Measurements from ENCODE around the gene OR9I1.

The OR9I1 gene, protein sequence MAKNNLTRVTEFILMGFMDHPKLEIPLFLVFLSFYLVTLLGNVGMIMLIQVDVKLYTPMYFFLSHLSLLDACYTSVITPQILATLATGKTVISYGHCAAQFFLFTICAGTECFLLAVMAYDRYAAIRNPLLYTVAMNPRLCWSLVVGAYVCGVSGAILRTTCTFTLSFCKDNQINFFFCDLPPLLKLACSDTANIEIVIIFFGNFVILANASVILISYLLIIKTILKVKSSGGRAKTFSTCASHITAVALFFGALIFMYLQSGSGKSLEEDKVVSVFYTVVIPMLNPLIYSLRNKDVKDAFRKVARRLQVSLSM

DNA sequence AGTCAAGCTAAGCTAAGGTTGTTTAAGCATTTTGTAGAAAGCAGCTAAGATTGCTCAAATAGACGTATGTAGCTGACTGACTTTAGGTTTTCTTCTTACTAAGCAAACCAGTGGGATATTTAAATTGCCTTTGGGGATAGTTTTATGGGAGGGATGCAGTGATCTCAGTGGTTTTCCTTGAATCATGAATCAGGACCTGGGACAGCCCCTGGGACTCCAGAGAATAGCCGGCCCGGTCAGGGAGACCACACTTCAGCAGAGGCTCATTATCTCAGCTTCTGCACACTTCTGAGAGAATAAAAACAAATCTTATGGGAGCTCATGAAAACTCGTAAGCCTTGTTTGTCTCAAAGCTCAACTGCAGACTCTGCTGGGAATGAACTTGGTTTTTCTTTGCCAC, at the start of gene OR9I1:
OR9I1 (minus strand) TSS at position 62 of the 400 bp plus-strand sequence. CDS start 6,086 bp downstream, outside the sequence.
- no peak for DNase-seq

DNA sequence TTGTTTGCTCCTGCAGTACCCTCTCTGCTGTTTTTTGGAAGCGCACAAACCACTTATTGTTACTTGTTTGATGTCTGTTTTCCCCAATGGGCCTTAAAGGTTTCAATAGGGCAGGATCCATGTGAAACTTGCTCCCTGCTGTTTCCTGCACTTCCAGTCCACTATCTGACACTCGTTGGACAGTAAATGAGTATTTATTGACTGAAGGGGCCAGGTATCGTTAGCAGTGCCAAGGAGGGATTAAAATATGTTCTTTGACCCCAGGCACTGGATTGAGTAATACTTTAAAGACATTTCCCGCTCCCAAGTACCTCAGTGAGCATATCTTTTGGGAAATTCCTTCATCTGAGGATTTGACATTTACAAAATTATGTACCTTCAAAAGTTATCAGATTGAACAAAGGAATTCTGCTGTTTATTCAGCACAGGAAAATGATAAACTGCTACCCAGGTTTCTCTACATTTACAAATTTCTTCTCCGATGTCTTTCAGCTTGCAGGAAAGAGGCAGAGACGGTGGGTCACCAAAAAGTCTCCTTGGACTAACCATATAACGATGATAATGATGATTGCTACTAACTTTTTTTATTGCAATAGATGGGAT, 40.3 kb upstream of the OR9I1 start:
- no peak for DNase-seq

DNA sequence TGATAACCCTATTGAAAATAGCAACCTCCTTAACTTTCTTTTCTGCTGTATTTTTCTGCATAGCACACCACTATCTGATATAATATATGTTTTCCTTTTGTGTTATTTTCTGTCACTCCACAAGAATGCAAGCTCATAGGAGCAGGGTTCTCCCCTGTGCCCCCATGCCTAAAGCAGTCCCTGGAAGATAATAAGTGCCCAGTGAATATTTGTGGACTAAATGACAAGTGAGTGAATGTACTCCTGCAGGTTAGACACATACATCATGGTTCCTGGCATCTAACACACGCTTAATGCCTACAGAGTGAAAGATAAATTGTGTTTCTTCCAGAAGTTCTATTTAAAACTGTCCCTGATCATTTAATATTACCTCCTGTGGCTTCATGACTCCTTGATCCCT, 39.7 kb upstream of the OR9I1 start:
- no peak for DNase-seq

DNA sequence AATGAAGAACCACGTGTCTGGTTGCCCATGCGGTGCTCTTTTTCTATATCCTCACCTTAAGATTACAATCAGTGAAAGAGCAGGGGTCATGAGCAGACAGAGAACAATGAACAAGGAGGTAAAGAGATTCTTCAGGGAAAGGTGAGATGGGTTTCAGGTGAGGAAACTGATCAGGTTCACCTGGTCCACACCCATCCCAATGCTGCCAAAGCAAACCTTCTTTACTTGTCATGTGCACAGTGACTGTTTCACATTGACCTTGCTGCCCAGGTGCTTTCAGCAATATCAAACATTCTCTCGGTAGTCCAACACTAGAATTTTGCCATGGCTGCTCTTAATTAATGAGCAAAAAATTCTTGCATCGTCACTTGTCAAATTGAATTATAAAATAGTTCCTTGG, 39.1 kb upstream of the OR9I1 start:
- DNase-seq: no peak

DNA sequence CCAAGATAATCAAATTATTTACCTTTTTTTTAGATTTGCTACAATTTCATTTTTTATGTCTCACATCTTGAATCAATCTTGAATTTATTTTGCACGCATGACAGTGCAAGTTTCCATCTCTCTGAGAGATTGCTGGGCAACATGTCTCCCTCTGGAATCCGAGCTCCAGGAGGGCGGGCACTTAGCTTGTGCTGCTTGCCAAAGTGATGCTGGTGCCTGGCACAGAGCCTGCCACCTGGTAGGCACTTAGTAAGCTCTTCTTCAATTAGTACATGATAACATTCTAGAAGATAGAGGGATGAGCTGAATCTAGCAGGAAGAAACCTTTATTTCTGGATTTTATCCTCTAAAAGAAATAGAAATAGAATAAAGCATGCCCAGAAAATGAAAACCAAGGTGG, 27.5 kb upstream of the OR9I1 start:
- no peak for DNase-seq

DNA sequence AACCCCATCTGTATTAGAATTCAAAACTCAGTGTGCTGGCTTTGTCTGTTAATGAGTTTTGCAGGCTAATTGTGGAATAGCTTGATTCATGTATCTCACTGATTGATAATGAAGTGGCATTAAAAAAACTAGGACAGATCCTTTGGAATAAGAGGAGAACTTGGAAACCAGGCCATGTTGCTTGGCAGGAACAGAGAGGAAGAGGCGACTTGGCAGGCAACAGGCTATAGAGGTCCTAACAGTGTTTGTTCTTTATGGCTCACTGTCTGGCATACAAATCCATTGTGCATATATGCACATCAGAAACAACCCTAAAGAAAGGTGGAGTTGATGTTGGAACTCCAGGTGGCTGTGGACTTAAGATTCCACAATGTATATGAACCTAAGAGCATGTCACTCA, 17.4 kb upstream of the OR9I1 start:
- no peak for DNase-seq

DNA sequence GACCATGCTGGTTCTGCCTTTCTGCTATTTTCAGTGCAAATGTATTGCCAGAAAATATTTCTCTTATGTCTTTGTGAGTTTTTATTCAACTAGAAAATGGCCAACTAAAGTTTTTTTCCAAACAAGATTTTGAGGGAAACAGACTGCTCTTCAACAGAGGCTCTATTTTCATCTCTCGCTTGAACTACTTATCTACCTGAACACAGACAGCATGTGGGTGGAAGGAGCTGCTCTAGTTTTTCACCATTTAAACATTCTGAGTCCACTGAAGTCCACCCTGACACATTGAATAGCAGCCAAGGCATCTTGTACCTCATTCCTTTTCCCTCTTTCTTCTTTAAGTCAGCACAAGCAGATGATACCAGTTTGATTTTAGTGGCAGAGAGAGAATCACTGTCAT, 9.8 kb upstream of the OR9I1 start:
- DNase-seq: no peak

DNA sequence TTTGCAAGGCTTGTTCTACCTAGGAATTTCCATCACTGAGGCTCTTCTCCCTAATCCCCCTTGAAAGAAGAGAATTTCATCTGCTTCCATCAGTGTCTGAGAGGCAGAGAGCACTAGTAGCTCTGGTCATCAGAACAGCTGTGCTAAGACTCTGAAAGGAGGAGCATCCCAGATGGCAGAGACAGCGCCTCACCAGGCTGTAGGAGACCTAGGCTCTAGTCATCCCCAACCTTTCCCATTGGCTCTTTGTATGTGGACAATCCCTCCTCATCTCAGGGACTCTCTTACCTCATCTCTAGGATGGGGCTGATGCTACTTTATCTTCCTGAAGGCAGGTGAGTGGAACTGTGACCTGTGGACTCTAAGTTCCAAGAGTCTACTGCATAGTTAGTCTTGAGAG, 8.8 kb upstream of the OR9I1 start:
- DNase-seq: no peak

DNA sequence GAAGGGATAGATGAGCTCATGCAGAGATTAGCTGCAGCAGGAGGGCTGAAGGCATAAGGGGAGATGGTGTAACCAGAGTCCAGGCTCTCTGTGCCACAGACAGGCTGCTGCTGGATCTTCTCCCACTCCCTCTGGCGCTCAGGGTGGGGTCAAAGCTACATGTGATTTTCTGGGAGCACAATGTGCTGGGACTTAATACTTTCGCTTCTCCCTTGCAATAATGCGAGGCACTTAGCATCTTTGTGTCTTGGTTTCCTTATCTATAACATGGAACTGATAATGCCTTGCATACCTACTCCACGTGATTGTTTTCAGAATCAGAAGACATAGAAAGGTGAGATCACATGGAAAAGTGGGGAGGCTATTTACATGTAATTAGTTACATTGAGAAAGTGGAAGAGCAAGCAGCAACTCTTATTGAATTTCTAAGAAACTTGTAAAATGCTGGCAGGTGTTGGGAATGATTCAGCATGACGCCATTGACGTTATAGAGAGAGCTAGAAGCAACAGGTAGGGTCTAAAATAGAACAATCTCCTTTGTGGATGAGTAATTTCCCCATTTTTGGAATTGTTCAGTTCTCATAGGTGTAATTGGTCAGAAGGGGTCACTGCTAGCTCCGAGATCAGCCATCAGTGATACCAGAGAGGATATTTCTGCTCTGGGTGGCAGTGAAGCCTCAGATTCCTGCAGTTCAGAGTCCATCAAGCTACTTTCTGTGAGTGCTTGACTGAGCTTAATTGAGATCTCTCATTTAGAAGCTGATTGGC, 8.2 kb upstream of the OR9I1 start:
- DNase-seq: no peak

DNA sequence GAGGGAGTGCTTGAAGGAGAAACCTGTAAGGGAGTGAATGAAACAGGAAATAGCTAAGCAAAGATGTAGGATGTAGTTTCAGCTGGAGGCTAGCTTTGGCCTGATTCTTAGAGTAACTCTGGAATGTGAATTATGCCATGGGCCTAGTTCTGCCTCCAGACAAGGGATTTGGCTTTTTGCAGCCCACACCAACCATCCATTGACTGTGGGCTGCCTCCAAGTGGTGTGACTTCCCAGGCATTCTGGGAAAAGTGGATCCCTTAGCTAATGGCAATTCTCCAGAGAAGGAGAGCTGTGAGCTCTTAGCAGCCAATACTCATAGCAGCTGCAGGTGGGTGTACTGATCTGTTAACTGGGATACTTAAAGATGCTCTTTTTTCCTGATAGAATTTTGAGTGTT, 2.0 kb upstream of the OR9I1 start:
- DNase-seq: no peak

DNA sequence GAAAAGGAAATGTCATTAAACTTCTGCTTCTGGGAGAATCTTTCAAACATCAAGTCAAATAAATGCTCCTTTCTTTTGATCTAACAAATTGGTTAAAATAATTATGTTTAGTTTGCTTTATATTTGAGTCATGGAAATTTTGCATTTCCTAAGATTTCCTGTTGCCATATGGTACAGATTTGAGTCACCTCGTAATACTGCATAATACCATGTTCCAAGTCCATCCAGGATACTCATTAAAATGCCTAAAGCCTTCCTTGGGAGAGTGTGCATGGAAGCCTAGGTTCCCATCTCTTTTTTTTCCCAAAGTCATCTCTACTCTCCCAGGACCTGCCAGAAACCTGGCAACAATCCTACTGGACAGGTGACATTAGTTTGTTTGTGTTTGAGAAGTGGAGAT, 4.2 kb downstream of the OR9I1 start:
- DNase-seq: no peak

DNA sequence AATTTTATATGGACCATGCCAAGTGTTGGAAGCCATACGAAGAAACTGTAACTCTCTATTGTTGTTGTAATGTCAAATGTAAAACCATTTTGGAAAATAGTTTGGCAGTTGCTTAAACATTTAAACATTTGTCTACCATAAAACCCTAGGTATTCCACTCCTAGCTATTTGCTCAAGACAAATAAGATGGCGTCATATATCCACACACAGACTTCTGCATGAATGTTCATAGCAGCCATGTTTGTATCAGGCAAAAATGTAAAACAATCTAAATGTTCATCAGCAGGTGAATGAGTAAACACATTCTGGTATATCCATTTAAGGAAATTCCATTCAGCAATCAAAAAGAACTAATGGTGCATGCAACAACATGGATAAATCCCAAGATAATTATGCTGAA, 27.9 kb downstream of the OR9I1 start:
- DNase-seq: no peak

DNA sequence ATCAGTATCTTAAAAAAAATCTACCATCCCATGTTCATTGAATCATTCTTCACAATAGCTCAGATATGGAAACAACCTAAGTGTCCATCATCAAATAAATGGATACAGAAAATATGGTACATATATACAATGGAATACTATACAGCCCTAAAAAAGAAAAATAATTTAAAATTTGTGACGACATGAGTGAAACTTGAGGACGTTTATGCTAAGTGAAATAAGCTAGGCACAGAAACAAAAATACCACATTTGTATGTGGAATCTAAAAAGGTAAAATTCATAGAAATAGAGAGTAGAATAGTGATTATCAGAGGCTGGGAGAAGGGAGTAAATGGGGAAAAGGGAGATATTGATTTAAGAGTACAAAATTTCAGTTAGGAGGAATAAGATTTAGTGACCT, 38.8 kb downstream of the OR9I1 start:
- no peak for DNase-seq

DNA sequence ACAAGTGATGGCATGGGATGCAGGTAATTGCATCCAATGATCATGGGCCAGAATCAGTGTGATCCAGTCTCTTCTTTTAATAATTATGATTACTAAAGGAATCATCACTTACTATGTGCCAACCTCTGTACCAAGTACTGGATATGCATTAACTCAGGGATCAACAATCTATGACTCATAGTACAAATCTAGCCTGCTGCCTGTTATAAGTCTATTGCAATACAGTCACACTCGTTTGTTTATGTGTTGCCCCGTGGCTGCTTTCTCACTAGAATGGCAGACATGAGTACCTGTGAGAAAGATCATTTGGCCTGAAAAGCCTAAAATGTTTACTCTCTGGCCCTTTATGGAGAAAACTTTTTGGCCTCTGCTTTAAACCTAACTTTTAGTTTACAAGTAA, 49.5 kb downstream of the OR9I1 start:
- DNase-seq: no peak

DNA sequence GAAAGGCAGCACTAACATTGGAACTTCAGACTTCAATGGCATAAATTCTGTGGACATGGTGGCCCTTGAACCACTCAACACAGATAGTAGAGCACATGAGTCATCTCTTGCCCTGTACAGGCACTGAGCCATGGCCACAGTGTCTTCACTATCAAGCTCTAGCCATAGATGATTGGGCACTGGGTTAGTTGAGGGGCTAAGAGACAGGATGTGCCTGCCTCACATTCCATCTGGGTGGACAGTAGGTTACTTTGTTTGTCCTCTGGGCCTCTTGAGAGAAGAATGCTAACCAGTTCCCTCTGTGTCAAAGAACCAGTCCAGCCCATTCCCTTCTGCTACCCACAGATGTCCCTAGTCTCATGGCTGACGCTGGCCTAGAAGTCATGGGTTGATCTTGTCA, 54.7 kb downstream of the OR9I1 start:
- no peak for DNase-seq

DNA sequence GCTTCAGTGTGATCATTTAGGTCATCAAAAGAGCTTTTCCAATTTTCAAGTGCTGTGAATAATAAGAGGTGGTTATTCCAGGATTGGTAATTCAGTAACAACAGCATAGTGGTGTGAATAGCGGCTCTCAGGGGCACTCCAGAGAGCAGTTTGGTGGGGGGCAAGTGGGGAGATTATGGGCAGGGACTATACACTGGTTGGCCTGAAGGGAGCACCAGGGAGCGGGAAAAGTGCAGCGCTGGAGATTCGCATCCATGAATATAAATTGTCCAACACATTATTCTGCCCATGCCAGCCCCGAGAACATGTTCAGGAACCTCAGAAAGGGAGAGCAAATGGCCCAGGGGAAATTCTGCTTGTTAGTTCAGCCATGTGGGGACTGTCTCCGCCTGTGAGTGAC, 56.7 kb downstream of the OR9I1 start:
- no peak for DNase-seq

DNA sequence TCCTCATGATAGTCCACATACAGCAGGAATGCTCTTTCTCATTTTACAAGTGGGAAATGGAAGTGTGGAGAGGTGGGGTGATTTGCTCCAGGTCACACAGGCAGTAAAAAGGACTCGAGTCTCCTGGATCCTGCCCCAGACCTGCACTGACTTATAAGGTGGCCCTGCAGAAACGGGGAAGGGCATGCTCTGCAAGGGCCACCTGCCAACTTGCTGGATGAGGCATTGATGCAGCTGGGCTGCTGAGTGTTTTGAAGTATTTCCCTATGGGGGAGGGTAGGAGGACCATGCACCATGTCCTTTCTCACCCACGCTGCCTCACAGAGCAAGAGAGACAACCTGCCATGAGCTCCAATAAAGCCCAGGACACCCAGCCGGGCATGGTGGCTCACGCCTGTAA, 57.6 kb downstream of the OR9I1 start:
- DNase-seq: no peak

Measured in SHP77 (cell line).